HG03469 (cell line): ENCODE results near the gene UGT1A10.
"Not testable (repeated sequence)": the region's sequence is repeated elsewhere in the genome, so short reads cannot be mapped to it uniquely, and the experiment has no call there.

Experiments used
- ATAC-seq: cut with Tn5 transposase; IDR thresholded peaks from one replicate; pipeline ENCODE4 v1.9.1; 2021; ENCODE audit warnings: mild to moderate bottlenecking, moderate library complexity, moderate number of reproducible peaks; ENCODE audit not compliant: unreplicated experiment

Gene UGT1A10

GRCh38 chr2:233636306-233636705 lies at the start of gene UGT1A10:
UGT1A10 (plus strand) TSS chr2:233636448; CDS start chr2:233636523, 75 bp downstream.
- not testable (repeated sequence) for ATAC-seq

DNA sequence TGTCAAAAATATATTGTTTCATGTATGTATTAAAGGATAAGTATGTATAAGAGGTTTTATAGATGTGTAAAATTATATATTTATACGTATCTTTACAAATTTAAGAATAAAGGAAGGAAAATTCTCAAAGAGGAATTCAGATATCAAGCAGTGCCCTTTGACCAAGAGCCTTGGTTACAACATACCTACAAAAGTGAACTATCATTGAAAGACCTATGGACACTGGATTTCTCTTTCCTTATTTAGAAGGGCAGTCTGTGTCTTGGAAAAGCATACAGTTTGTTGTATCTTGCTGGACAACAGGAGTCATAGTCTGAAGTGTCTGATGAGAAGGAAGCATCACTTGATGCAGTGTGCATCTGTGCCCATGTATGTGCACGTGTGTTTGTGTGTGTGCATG lies 47.8 kb upstream of the UGT1A10 start:
- no peak for ATAC-seq

GRCh38 chr2:233592706-233593105 lies 43.5 kb upstream of the UGT1A10 start:
- ATAC-seq, result not testable (repeated sequence)

GRCh38 chr2:233593201-233593600 lies 43.0 kb upstream of the UGT1A10 start:
- no peak for ATAC-seq

GRCh38 chr2:233597522-233597921 lies 38.7 kb upstream of the UGT1A10 start:
- no peak for ATAC-seq

GRCh38 chr2:233598952-233599351 lies 37.3 kb upstream of the UGT1A10 start:
- no peak for ATAC-seq

- ATAC-seq, result no peak
Measured at GRCh38 chr2:233600386-233600785, 35.9 kb upstream of the UGT1A10 start.

DNA sequence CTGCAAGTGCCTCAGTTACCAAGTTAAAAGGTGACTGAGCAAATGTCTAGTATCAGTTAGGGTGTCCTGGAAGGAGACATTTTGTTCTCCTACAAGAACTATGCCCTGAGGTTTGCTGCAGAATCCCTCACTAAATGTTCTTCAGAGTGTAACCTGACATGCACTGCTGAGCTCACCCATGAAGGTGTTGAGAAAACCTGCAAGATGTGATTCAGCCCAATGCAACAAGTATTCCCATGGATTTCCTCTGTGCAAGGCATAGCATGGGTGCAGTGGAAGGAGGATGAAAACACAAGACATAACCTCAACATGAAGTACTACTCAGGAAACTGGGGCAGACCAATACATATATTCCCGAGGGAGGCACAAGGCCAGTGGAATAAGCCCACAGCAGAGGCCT lies 34.2 kb upstream of the UGT1A10 start:
- ATAC-seq, result no peak

GRCh38 chr2:233603520-233603919 lies 32.7 kb upstream of the UGT1A10 start:
- ATAC-seq, result no peak

DNA sequence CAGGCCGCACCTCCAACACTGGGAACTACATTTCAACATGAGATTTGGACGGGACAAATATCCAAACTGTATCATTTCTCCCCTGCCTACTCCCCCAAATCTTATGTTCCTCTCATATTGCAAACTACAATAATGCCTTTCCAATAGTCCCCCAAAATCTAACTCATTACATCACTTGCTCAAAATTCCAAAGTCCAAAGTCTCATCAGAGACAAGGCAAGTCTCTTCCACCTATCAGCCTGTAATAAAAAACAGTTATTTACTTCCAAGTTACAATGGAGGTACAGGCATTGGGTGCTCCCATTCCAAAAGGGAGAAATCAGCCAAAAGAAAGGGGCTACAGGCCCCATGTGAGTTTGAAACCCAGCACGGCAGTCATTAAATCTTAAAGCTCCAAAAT lies 31.4 kb upstream of the UGT1A10 start:
- ATAC-seq, result no peak

DNA sequence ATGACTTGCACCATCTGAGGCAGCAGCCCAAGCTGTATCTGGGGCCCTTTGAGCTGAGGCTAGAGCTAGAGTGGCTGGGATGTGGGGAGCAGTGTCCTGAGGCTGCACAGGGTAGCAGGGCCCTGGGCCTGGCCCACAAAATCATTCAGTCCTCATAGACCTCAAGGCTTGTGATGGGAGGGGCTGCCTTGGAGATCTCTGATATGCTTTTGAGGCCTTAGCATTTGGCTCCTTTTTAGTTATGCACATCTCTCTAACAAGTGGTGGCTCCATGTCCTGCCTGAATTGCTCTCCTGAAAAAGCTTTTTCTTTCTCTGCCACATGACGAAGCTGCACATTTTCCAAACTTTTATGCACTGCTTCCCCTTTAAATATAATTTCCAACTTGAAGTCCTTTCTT lies 30.6 kb upstream of the UGT1A10 start:
- no peak for ATAC-seq

- no peak for ATAC-seq
Measured at GRCh38 chr2:233611284-233611683, 25.0 kb upstream of the UGT1A10 start.

DNA sequence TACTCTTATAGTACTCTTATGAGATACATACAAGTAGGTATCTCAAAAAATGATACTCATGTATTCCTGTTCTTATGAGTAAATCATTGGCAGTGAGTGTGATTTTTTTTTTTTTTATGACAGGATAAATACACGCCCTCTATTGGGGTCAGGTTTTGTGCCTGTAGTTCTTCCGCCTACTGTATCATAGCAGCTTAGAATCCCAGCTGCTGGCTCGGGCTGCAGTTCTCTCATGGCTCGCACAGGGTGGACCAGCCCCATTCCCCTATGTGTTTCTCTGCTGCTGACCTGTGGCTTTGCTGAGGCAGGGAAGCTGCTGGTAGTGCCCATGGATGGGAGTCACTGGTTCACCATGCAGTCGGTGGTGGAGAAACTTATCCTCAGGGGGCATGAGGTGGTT lies 18.8 kb upstream of the UGT1A10 start, which contains the start of gene UGT1A8:
TSS of gene UGT1A8 (plus strand) at position 158 of the 400 bp plus-strand sequence. CDS start at position 233, 75 bp downstream.
- not testable (repeated sequence) for ATAC-seq

- ATAC-seq, result no peak
Measured at GRCh38 chr2:233620204-233620603, 16.0 kb upstream of the UGT1A10 start.

DNA sequence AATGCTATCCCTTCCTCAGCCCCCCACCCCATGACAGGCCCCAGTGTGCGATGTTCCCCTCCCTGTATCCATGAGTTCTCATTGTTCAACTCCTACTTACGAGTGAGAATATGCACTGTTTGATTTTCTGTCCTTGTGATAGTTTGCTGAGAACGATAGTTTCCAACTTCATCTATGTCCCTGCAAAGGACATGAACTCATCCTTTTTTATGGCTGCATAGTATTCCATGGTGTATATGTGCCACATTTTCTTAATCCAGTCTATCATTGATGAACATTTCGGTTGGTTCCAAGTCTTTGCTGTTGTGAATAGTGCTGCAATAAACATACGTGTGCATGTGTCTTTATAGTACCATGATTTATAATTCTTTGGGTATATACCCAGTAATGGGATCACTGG lies 14.4 kb upstream of the UGT1A10 start:
- ATAC-seq, result not testable (repeated sequence)

DNA sequence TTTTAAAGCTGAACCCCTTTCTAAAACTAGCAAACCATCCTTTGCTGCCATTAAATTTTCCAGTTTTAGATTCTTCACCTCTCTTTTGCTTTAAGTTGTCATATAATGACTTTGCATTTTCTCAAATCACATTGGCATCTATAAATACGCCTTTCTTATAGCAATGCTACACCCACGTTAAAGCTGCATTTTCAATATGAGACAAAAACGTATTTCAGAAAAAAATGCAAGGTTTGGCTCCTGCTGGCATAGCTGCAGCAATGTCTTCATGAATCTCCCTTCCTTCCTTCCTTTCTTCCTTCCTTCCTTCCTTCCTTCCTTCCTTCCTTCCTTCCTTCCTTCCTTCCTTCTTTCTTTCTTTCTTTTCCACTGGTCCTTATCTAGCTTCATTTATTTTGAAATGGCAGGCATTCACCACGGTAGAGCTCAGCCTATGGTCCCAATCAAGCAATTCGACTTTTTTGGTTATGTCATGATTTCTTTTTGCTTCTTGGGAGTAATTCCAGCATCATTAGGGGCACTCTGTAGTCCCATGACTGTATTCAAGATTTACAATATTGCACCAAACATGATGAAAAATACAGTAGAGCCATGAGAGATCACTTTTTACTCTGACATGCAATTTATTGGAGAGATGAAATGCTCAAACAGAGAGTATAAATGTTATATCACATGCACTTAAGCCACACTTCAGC lies 8.8 kb upstream of the UGT1A10 start:
- no peak for ATAC-seq

DNA sequence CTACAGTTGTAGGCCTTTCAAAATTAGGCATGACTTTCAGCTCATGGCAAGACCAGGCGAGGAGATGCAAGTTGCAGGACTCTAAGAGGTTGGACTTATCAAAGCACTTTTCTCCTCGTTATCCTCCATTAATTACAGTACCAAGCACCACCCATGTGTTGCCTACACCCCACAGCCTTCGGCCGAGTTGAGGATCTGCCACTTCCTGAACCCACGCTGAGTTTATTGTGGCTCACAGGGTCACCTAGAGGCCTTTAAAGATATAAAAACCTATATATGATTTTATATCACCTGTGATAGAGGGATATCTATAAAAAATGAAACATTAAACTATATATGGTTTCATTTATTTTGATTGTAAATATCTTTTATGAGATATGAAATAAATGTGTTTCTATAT lies 2.6 kb downstream of the UGT1A10 start:
- no peak for ATAC-seq

DNA sequence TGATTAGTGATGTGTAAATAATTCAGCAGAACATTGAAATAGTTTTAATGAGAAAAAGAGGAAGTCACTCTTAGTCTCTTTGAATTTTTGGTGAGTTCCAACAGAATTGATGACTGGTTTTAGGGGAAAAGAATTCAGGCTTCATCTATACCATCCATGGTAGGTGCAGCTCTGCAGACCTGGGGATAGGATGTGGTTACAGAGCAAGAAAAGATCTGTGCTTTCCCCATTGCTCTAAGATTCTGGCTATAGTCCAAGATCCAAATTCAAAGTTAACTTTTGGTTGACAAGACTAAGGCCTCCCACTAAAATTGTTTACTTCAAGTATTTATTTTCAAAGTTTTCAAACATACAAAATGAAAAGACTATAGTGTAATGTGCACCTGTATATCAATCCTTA lies 3.6 kb downstream of the UGT1A10 start:
- no peak for ATAC-seq

- ATAC-seq, result no peak
Measured at GRCh38 chr2:233643128-233643527, 6.9 kb downstream of the UGT1A10 start.

- not testable (repeated sequence) for ATAC-seq
Measured at GRCh38 chr2:233646033-233646432, 9.8 kb downstream of the UGT1A10 start.

- ATAC-seq, result no peak
Measured at GRCh38 chr2:233650981-233651380, 14.7 kb downstream of the UGT1A10 start.

GRCh38 chr2:233651430-233651829 lies 15.2 kb downstream of the UGT1A10 start:
- ATAC-seq, result no peak

DNA sequence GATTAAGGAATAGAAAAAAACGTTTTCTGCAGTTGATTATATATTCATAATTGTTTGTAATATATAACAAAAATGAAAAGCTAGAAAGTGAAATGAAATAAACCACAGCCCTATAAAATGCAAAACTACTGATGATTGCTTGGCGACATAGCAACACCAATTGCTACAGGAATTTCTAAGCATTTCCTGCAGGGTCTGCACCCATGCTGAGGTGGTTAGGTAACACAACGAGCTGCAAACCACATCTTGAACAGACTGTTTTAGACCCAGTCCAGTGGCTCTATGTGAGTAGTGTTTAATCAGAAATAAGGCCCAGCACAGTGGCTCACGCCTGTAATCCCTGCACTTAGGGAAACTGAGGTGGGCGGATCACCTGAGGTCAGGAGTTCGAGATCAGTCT lies 18.3 kb downstream of the UGT1A10 start:
- no peak for ATAC-seq
